ENCODE data around the gene ITPR1.

Gene ITPR1

DNA sequence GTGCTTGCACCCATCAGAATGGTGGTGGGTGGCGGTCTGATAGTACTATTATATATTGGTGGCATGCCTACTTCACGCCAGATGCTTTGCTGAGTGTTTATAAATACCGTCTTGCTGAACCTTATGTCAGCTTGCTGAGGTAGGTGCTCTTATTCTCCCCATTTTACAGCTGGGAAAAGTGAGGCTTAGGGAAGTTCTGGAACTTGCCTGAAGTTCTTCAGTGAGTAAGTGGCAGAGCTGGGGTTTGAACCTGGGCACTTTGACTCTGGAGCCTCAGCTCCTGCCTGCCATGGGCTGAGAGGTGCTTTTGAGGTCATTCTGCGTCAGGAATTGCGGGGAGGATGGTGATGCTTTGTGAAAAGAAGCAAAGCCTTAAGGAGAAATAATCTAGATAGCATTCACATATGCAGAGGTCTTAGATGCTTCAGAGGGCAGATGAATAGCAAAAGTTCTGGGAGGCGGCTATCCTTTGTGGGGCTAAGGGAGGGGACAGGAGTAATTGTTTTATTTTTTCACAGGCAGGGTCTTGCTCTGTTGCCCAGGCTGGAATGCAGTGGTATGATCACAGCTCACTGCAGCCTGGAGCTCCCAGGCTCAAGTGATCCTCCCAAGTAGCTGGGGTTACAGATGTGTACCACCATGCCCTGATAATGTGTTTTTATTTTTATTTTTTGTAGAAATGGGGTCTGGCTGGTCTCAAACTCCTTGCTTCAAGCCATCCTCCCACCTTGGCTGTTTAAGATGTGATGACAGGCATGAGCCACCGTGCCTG is 18.5 kb downstream of the ITPR1 start:
- no peak for DNase-seq

DNA sequence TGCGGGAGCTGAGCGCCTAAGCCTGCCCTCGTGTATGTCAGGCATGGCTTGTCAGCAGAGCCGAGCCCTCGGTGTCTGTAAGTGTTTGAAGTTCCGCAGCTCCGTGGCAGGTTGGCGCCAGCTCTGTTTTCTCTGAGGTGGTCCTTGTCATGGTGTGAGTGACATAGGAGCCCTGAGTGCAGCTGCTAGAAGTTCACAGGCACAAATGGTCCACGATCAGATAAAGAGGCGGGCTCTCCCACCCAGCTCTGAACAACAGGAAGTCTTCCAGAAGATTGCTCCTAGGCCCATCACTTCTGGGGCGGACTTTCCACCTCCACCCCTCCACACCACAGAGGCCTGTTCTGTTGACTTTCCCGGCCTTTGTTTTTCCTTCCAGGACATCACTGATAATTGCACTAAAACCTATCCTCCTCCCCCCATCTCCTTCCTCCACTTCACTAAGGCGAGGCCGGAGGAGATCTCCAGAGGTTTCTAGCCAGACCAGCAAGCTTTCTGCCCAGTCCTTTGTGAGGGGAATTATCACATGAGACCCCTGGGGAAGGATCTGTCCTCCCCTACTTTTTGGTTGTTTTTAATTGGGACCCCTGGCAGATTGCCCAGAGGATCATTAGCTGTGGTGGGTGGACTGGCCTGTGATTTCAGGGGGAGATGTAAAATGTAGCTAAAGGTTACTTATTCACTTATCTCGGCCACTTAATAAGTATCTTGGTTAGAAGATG is 19.9 kb downstream of the ITPR1 start:
- no peak for DNase-seq

DNA sequence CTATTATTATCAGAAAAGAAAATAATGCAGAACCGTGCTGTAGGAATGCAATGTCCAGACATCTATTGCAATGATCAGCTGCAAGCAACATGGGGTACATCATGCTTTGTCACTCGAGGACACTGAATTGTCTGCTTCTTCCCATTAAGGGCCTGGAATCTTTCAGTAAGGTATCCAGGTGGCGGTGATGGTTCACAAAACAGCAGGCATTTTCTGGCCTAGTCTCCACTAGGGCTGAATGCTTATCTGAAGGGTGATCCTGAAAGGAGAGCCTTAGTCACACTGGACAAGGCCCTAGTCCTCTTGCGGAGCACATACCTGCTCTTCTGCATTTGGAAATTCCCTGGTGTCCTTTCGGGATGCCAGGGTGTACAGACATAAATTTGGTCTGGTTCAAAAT is 21.2 kb downstream of the ITPR1 start:
- DNase-seq, result no peak

DNA sequence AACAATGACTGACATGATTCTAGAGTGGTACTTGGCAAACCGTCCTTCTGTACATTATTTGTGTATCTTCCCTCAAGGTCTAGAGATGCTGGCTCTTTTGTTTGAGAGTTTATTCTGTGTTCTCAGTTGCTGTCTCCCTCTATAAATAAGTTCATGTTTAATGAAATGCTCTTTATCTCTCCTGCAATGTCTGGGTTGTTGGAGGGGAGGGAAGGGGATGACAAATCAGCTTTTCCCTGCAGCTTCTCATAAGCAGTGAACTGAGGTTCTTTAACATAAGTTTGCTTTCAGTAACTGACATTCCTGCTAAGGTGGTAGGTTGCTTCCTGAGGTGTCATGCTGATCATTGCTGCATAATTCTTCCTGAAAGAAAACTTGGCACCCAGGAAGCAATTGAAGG is 21.8 kb downstream of the ITPR1 start:
- DNase-seq, result no peak

DNA sequence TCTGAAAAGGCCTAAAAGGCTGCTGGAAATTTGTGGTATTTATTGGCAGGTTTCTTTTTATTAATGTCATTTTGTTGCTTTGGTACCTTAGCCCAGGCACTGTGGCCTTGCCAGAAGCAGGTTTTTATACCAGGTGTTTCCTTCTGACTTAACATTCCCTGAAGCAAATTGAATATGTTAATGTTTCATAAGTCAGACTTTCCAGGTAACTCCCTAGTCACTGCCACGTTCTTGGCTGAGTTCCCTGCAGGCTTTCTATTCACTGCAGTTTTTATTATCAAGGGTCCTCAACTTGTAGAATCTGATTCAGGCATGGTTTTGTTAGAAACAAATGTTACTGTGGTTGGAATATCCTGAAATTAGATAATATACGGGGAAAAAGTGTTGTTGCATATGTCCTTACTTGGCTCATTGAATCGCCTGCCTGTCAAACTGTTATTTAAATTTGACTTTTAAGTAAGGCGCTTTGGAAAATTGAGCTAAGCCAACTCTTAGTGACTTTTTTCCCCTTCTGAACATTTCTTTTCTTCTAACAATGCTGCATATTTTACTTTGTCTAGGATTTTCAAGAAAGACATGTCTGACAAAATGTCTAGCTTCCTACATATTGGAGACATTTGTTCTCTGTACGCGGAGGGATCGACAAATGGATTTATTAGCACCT is 22.9 kb downstream of the ITPR1 start:
- DNase-seq, result no peak

GRCh38 chr3:4517093-4517492 is 23.9 kb downstream of the ITPR1 start:
- DNase-seq, result no peak

DNA sequence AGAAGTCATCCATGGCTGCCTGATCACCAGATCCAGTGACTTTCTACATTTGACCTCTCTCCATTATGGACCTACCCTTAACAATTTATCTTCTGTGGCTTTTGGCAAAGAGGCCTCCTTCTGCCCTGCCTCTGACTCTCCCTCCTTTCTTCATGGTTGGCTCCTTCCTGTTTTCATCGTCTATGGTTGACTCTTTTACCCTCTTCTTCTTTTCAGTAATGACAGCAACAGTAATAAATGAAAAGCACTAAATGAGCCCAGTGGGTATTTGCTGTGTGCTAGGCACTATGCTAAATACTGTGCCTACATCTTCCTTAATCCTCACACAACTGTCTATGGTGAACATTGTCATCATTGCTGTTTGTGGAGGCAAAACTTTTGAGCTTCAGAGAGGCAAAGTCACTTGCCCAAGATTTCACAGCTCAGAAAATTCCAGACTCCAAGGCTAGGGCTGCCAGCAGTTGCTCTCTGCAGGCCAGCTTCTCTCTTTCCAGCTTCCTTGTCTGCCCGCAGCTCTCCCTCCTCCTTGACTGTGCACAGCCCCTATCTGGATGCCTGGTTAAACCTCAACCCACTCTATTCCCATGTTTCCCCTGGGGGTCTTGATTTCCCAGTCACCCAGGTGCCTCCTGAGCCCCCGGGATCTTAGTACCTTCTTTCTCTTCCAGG is 24.6 kb downstream of the ITPR1 start:
- no peak for DNase-seq

DNA sequence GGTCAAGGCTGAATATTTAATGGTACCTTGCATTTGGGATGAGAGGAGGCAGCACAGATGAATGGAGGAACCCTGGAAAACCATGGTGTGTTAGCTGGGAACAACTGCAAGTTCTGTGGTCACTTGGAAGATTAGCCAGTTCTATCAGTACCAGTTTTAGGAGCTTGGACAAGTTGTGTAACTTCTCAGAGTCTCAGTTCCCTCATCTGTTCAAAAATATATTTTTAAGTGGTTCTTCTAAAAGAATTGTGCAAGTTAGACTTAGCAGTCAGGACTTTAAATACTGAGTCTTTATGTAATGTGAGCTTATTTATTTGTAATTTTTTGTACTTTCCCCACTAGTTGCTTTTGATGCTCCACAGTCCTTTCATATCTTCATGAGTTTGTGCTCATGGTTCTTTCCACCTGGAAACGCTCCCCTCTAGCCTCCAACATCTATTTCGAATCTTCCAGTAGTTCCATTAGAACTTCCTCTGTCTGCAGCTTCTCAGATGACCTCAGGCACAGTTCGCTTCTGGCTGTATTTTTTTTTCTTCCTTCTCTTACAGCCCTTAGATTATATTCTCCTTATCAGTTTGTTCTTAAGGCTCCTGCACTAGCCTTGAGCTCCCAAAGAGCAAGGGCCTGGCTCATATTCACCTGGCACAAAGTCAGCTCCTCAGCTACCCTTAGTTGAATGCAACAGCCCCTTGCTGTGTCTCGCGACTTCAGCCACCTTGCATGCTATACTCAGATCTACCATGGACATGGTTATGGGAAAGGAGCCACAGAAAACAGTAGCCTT is 27.1 kb downstream of the ITPR1 start:
- DNase-seq, result no peak

- no peak for DNase-seq
These were observed 29.8 kb downstream of the ITPR1 start for GRCh38 chr3:4522947-4523346.

DNA sequence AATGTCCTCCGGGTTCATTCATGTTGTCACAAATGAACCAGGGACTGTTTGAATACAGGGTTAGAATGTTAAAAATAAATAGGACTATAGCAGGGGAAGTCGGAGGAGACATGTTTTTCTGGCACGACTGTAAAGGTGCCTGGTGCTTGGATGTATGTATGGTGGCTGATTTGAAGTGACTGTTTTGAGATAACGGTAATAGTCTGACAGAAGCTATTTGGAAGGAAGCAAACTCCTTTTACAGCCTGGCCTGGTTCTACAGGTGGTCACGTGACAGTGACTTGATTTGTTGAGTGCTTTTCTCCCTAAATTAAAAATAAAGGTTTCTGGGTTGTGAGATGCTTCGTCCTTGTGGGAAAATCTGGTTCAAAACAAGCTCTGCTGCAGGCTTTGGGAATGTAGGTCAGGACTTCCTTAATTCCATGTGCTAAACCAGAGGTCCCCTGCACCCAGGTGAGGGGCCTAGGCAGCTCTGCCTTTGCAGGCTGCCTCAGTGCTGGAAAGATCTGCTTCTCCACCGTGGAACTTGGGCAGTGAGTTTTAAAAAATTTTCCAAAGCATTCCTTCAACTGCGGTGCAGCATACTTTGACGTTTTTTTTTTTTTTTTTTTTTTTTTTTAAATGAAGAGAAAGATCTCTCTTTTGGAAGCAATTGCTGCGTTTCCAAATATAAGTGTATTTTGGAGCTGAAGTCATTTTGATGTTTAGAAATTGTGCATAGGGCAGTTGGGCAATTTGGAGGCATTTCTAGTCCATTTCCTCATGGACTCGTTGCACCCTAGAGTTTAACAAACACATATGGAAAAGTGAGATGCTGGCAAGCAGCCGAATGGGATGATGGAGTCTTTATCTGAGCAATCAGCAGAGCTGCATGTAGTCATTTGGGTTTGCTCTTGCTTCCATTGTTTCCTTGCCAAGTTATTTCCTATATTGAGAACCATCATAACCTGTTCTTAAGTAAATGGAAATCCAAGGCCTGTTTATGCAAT is 30.9 kb downstream of the ITPR1 start:
- DNase-seq, result peak; percentile 60

GRCh38 chr3:4525560-4526223 is 32.5 kb downstream of the ITPR1 start:
- no peak for DNase-seq

- no peak for DNase-seq
These were observed 35.2 kb downstream of the ITPR1 start for GRCh38 chr3:4528320-4528719.

DNA sequence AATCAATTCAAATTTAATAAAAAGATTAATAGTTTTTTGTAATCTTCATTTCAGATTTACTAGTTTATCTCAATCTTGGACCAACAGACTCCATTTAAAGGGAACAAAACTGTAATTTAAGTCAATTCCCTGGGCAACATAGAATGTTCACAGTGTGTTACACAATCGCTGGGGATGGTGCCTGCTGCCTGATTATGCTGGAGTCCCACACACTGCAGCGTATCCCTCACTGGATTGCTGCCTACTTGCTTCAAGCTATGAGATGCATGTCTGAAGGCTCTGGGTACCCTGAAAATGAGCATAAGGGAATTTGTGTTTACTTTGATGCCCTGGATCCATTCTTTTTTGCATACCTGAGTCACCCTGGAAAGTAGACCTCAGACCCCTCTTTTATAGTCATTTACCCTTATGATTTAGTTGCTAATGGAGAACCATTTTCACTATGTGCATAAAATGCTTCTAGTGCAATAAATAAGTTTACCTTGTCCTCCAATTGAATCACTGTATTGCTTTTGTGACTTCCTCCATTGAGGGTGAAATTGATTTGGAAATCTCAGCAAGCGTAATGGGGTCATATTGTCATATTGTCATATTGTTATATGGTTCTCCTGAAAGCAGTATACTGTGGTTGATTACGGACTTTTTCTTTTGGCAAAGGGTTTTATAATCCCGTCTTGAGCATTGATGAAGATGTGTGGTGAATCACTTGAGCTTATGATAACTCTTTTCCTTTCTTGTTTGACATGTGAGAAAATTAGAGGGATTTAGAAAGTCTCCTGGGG is 35.9 kb downstream of the ITPR1 start:
- DNase-seq, result no peak

GRCh38 chr3:4529876-4530588 is 36.9 kb downstream of the ITPR1 start:
- no peak for DNase-seq

GRCh38 chr3:4531478-4532025 is 38.4 kb downstream of the ITPR1 start:
- DNase-seq, result peak; percentile 4

DNA sequence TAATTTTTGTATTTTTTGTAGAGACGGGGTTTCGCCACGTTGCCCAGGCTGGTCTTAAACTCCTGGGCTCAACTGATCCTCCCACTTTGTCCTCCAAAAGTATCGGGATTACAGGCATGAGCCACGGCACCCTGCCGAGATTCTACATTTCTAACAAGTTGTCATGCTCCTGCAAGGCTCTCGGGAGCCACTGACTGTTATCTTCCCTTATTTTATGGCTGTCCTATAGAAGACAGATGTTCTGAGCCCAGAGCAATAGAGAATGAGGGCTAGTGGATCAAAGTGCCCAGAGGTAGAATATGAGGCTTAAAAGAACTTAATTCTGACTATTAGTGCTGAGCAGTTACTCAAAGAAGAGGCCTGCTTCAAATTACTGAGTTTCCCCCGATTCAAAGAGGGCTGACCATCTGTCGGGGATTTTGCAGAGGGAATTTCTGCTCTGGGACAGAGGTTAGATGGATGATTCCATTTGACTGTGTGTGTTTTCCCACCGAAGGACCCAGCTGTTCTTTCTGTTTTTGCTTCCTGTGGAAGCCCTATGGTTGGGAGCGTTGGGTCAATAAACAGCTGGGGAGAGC is 39.5 kb downstream of the ITPR1 start:
- DNase-seq, result no peak

DNA sequence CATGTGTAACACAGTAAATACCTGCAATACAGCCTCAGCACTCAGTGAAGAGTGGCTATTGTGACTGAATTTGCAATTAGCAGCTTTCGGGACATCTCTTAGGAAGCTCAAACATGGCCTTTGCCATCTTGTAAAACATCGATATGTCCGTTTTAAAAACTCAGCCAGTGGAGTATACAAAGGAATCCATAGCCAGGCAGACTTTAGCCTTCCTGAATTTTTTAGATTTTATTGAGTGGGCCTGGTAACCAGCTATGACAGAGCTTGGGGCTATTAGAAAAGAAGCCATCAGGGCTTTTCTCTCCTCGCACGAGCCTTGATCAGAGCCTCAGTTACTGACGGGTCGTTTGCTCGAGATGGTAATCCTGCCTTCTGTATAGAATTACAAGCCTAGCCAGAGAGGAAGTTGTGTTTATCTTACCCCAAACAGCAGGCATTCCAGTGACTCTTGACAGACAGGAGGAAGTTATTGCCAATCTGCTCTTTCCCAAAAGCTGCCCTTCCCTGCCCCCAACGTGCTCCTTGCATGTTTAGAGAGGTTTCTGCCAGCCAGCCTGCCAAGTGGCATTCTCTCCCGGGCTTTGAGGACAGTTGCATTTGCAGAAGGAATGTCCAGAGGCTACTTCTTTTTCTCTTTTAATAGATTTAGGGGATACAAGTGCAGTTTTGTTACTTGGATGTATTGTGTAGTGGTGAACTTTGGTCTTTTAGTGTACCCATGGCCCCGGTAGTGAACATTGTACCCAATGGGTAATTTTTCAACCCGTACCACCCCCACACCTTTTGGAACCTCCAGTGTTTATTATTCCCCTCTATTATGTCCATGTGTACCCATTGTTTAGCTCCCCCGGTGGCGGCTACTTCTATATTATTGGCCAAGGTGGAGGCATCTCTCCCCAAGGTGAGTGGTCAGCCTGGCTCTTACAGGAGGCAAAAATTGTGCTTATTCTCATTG is 40.6 kb downstream of the ITPR1 start:
- DNase-seq, result no peak
